Measurements from ENCODE around the gene ZNF32. TPM values are rescaled to one million over a fixed set of nuclear protein-coding genes. Genes with fewer than 3 reads are reported as not detected.
A peak's percentile ranks its signal among the peaks of the same experiment; 100 is the strongest.
"Not testable (repeated sequence)": the region's sequence is repeated elsewhere in the genome, so short reads cannot be mapped to it uniquely, and the experiment has no call there.

ZNF32 gene
- total RNA-seq, 2 experiments from 2014 or later, result 10.4 to 10.9 TPM

- Mint-ChIP-seq H3K9me3 (peaks cover 46% of the 10 kb centered on the region), H3K36me3 (ENCODE audit: low read depth) (peaks cover 50% of the 10 kb centered on the region), H3K4me3 (peak overlapping the region; percentile 81), H3K27me3 (peaks cover 6% of the 10 kb centered on the region), H3K4me1 (peaks cover 12% of the 10 kb centered on the region), H3K27ac (no peak overlapping the region)
- ChIA-PET CTCF (no interaction called here), POLR2A (interaction anchor here (1.0 to 1.5 kb wide), 3 partner anchors 52 to 865 kb away, joined by 3 to 5 read pairs (median 3); partner anchors contain the start of gene BMS1)
- no peak for DNase-seq
These were observed 1.1 kb downstream of the ZNF32 start for GRCh38 chr10:43647576-43647975.

DNA sequence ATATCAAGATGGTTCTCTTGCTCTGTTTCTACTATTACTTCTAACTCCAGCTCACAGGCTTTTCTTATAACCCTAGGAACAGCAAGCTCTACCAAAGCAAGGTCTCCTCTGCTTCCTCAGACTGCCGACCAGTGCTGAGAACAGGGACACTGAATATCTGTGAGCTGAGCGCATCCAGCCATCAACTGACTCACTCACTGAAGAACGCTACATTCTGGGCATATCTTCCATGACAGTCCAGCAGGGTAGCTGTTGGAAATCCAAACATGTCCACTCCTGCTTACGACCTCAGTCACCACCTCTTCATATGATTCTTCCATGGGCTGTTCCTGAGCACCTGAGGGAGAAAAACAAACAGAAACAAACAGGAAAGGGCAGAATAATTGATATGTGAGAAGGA lies 2.8 kb downstream of the ZNF32 start:
- Mint-ChIP-seq H3K4me3 (no peak overlapping the region), H3K4me1 (peaks cover 12% of the 10 kb centered on the region), H3K9me3 (peaks cover 58% of the 10 kb centered on the region), H3K27ac (no peak overlapping the region), H3K36me3 (ENCODE audit: low read depth) (peaks cover 50% of the 10 kb centered on the region), H3K27me3 (peaks cover 5% of the 10 kb centered on the region)
- ChIA-PET CTCF (no interaction called here), POLR2A (no interaction called here)
- no peak for DNase-seq

- H3K4me3 Mint-ChIP-seq, result no peak overlapping the region
- H3K4me1 Mint-ChIP-seq, result peaks cover 11% of the 10 kb centered on the region
- no peaks in the 10 kb centered on the region for H3K27me3 Mint-ChIP-seq
- no peak overlapping the region for H3K27ac Mint-ChIP-seq
- no peak for DNase-seq
- POLR2A ChIA-PET, result no interaction called here
- peaks cover 50% of the 10 kb centered on the region for H3K36me3 Mint-ChIP-seq (ENCODE audit: low read depth)
- CTCF ChIA-PET, result no interaction called here
- peaks cover 61% of the 10 kb centered on the region for H3K9me3 Mint-ChIP-seq
These were observed 4.4 kb downstream of the ZNF32 start for GRCh38 chr10:43644252-43644651.

GRCh38 chr10:43640603-43641002 lies 8.1 kb downstream of the ZNF32 start:
- Mint-ChIP-seq H3K4me3 (no peak overlapping the region), H3K27ac (no peak overlapping the region), H3K36me3 (ENCODE audit: low read depth) (peaks cover 28% of the 10 kb centered on the region), H3K27me3 (peaks cover 1% of the 10 kb centered on the region), H3K4me1 (no peaks in the 10 kb centered on the region), H3K9me3 (peaks cover 46% of the 10 kb centered on the region)
- ChIA-PET CTCF (interaction anchor here (1.7 kb wide), 1 partner anchor 42 kb away, joined by 4 read pairs; no protein-coding TSS in a partner anchor), POLR2A (no interaction called here)
- DNase-seq, result no peak

DNA sequence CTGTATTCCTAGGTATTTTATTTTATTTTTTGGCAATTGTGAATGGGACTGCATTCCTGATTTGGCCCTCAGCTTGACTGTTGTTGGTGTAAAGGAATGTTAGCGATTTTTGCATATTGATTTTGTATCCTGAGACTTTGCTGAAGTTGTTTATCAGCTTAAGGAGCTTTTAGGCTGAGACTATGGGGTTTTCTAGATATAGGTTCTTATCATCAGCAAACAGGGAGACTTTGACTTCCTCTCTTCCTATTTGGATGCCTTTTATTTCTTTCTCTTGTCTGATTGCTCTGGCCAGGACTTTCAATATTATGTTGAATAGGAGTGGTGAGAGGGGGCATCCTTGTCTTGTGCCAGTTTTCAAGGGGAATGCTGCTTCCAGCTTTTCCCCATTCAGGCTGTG lies 12.9 kb downstream of the ZNF32 start:
- CTCF ChIA-PET; H3K4me1 Mint-ChIP-seq; H3K27me3 Mint-ChIP-seq; H3K27ac Mint-ChIP-seq; H3K36me3 Mint-ChIP-seq (ENCODE audit: low read depth); DNase-seq; H3K4me3 Mint-ChIP-seq; POLR2A ChIA-PET: not testable (repeated sequence)
- H3K9me3 Mint-ChIP-seq, result peaks cover 16% of the 10 kb centered on the region

DNA sequence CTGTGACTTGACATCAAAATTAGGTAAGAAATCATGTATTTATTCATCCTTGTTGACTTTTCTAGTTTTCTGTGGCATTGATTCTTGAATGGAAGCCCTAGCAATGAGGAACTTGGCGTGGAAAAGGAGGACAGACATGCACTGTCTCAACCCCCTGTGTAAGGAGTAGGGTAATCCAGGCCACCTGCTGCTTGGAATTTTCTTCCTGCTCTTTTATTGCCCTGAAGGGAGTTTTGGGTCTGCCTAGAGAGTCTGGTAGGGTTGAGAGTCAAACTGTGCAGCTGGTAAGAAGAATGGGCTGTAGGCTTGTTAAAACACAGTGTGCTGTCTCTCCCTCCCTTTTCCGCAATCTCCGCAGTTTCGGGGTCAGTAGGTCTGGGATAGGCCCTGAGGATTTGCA lies 19.7 kb downstream of the ZNF32 start:
- ChIA-PET POLR2A (no interaction called here), CTCF (no interaction called here)
- no peak for DNase-seq
- no peaks in the 10 kb centered on the region for H3K27me3 Mint-ChIP-seq
- no peaks in the 10 kb centered on the region for H3K4me1 Mint-ChIP-seq
- no peak overlapping the region for H3K27ac Mint-ChIP-seq
- H3K9me3 Mint-ChIP-seq, result peaks cover 14% of the 10 kb centered on the region
- no peak overlapping the region for H3K4me3 Mint-ChIP-seq
- H3K36me3 Mint-ChIP-seq (ENCODE audit: low read depth), result no peaks in the 10 kb centered on the region

- POLR2A ChIA-PET, result no interaction called here
- Mint-ChIP-seq H3K9me3 (peaks cover 15% of the 10 kb centered on the region), H3K4me3 (no peak overlapping the region), H3K36me3 (ENCODE audit: low read depth) (peaks cover 8% of the 10 kb centered on the region), H3K27ac (no peak overlapping the region), H3K27me3 (no peaks in the 10 kb centered on the region), H3K4me1 (peaks cover 6% of the 10 kb centered on the region)
- no peak for DNase-seq
- CTCF ChIA-PET, result no interaction called here
These were observed 20.7 kb downstream of the ZNF32 start for GRCh38 chr10:43627942-43628341.

DNA sequence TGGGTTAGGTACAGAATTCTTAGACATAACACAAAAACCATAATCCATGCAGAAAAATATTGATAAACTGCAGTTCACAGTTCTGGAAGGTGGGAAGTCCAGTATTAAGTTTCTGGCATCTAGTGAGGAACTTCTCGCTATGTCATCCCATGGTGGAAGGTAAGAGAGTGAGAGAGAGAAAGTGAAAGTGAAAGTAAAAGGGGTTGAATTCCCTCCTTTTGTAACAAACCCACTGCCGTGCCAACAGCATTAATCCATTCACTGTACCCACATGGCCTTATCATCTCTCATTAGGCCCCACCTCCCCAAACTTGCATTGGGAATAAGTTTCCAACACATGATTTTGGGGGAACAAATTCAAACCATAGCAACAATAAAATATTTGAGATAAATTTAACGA lies 25.3 kb downstream of the ZNF32 start:
- CTCF ChIA-PET, result no interaction called here
- DNase-seq, result no peak
- Mint-ChIP-seq H3K4me1 (peaks cover 9% of the 10 kb centered on the region), H3K27ac (peak overlapping the region; percentile 22), H3K27me3 (no peaks in the 10 kb centered on the region), H3K9me3 (peaks cover 32% of the 10 kb centered on the region), H3K4me3 (peak overlapping the region; percentile 49), H3K36me3 (ENCODE audit: low read depth) (peaks cover 16% of the 10 kb centered on the region)
- POLR2A ChIA-PET, result no interaction called here

DNA sequence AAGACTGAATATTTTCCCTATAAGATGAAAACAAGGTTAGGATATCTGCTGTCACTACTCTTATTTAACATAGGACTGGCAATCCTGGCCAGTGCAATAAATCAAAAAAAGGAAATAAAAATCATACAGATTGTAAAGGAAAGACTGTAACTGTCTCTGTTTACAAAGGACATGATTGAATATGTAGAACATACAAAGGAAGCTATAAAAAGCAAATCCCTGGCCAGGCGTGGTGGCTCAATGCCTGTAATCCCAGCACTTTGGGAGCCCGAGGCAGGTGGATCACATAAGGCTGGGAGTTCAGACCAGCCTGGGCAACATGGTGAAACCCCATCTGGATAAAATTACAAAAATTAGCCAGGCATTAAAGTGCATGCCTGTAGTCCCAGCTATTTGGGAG lies 26.6 kb downstream of the ZNF32 start:
- Mint-ChIP-seq H3K9me3 (peaks cover 32% of the 10 kb centered on the region), H3K4me1 (peaks cover 9% of the 10 kb centered on the region), H3K4me3 (no peak overlapping the region), H3K36me3 (ENCODE audit: low read depth) (peaks cover 19% of the 10 kb centered on the region), H3K27me3 (no peaks in the 10 kb centered on the region), H3K27ac (no peak overlapping the region)
- ChIA-PET POLR2A (no interaction called here), CTCF (no interaction called here)
- no peak for DNase-seq

DNA sequence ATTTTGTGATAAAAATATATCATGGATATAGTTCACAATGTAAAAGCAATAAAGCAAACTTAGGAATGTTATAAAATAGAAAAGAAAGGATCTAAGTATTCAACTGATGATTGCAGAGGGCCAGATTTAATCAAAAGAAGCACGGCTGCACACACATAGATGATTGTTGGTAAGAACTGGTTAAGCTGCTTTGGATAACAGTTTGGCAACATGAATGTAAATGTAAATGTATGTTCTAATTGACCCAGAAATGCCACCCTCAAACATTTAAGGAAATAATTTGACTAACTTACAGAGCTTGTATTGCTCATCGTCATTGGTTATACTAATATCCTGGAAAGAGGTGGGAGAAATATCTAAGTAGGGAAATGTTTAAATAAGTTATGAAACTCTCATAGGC lies 29.3 kb downstream of the ZNF32 start:
- peaks cover 53% of the 10 kb centered on the region for H3K9me3 Mint-ChIP-seq
- POLR2A ChIA-PET, result no interaction called here

GRCh38 chr10:43616697-43617370 lies 31.8 kb downstream of the ZNF32 start:
- POLR2A ChIA-PET, result no interaction called here
- peaks cover 44% of the 10 kb centered on the region for H3K36me3 Mint-ChIP-seq (ENCODE audit: low read depth)

More for the DNA sequence above, 29.3 kb downstream of the ZNF32 start:
- H3K36me3 Mint-ChIP-seq (ENCODE audit: low read depth), result peaks cover 38% of the 10 kb centered on the region
- DNase-seq, result no peak
- CTCF ChIA-PET, result no interaction called here
- H3K27me3 Mint-ChIP-seq, result no peaks in the 10 kb centered on the region
- no peak overlapping the region for H3K4me3 Mint-ChIP-seq
- H3K4me1 Mint-ChIP-seq, result peaks cover 9% of the 10 kb centered on the region
- H3K27ac Mint-ChIP-seq, result no peak overlapping the region

GRCh38 chr10:43610636-43611035 lies 38.0 kb downstream of the ZNF32 start:
- ChIA-PET CTCF (no interaction called here), POLR2A (no interaction called here)
- peaks cover 46% of the 10 kb centered on the region for H3K36me3 Mint-ChIP-seq (ENCODE audit: low read depth)
- peaks cover 28% of the 10 kb centered on the region for H3K9me3 Mint-ChIP-seq
- no peak for DNase-seq
- H3K4me3 Mint-ChIP-seq, result no peak overlapping the region
- H3K27me3 Mint-ChIP-seq, result no peaks in the 10 kb centered on the region
- H3K27ac Mint-ChIP-seq, result no peak overlapping the region
- H3K4me1 Mint-ChIP-seq, result peaks cover 16% of the 10 kb centered on the region

More at GRCh38 chr10:43616697-43617370, 31.8 kb downstream of the ZNF32 start:
- Mint-ChIP-seq H3K9me3 (peaks cover 52% of the 10 kb centered on the region), H3K27ac (no peak overlapping the region), H3K27me3 (no peaks in the 10 kb centered on the region), H3K4me3 (no peak overlapping the region), H3K4me1 (no peaks in the 10 kb centered on the region)
- no peak for DNase-seq
- CTCF ChIA-PET, result no interaction called here

GRCh38 chr10:43607199-43607573 lies 41.5 kb downstream of the ZNF32 start:
- no peak overlapping the region for H3K27ac Mint-ChIP-seq
- peaks cover 28% of the 10 kb centered on the region for H3K36me3 Mint-ChIP-seq (ENCODE audit: low read depth)
- POLR2A ChIA-PET, result interaction anchor here (1.5 to 2.1 kb wide), 2 partner anchors 12 to 33 kb away, joined by 4 to 9 read pairs; no protein-coding TSS in a partner anchor
- H3K4me3 Mint-ChIP-seq, result peak overlapping the region; percentile 70
- H3K9me3 Mint-ChIP-seq, result peaks cover 12% of the 10 kb centered on the region
- H3K27me3 Mint-ChIP-seq, result peaks cover 2% of the 10 kb centered on the region
- no peak for DNase-seq
- CTCF ChIA-PET, result no interaction called here
- peaks cover 16% of the 10 kb centered on the region for H3K4me1 Mint-ChIP-seq
